Motor neuron (in vitro differentiated cells): ENCODE results near the gene RAB14. TPM values are rescaled to one million over a fixed set of nuclear protein-coding genes. Genes with fewer than 3 reads are reported as not detected.
A peak's percentile ranks its signal among the peaks of the same experiment; 100 is the strongest.

Experiments
- ATAC-seq, 8 experiments: fragments of 200-7000 bp; cut with Tn5 transposase; replicated peaks in 6 of 8; 2 replicates each; pipeline ENCODE4 v1.8.0; 2021; ENCODE audit warnings: mild to moderate bottlenecking in 8 of 8, moderate library complexity in 8 of 8
- H3K27ac ChIP-seq, 2 donors: fragments of 250-450 bp; sonication (Bioruptor Pico); 2 replicates each; pipeline ENCODE4 v1.9.0; 2021; ENCODE audit warnings: antibody characterized with exemption in 2 of 2, mild to moderate bottlenecking in 2 of 2, moderate library complexity in 1 of 2
- H3K4me1 ChIP-seq, 2 donors: fragments of 250-450 bp; sonication (Bioruptor Pico); replicated peaks in 1 of 2; 2 replicates each; pipeline ENCODE4 v1.6.1; 2021; ENCODE audit warnings: antibody characterized with exemption in 2 of 2, mild to moderate bottlenecking in 2 of 2, moderate library complexity in 1 of 2
- H3K4me3 ChIP-seq, 5 donors: fragments of 250-450 bp; sonication (Bioruptor Pico); 2 replicates each; pipeline ENCODE4 v1.9.0; 2021; ENCODE audit warnings: antibody characterized with exemption in 5 of 5, mild to moderate bottlenecking in 5 of 5, moderate library complexity in 4 of 5
- WGBS, 10 experiments: fragments of 450-650 bp; shearing (Covaris generic); methylation state at CpG; one replicate each; pipeline ENCODE4 v1.0.0; 2022; 5-methylcytosine and 5-hydroxymethylcytosine counted together
- in situ Hi-C, 9 experiments: fragments of 400-800 bp; cut with MboI; loops; one replicate each; pipeline ENCODE4 v1.15.0; 2021; ENCODE audit warnings: low sequenced_read_pairs in 9 of 9, low pct_unique_long_range_greater_than_20kb in 2 of 9; ENCODE audit not compliant: unreplicated experiment in 9 of 9
- total RNA-seq, 8 experiments: library from RNA; unstranded; fragments of 300-600 nt; gene quantifications; 2 replicates each; pipeline versions ENCODE4 v1.2.3 to v1.2.4, GENCODE V29; 2022

The RAB14 gene
- 10 to 100 TPM; 21.3 to 56.0 (median 40.7) TPM for total RNA-seq

DNA sequence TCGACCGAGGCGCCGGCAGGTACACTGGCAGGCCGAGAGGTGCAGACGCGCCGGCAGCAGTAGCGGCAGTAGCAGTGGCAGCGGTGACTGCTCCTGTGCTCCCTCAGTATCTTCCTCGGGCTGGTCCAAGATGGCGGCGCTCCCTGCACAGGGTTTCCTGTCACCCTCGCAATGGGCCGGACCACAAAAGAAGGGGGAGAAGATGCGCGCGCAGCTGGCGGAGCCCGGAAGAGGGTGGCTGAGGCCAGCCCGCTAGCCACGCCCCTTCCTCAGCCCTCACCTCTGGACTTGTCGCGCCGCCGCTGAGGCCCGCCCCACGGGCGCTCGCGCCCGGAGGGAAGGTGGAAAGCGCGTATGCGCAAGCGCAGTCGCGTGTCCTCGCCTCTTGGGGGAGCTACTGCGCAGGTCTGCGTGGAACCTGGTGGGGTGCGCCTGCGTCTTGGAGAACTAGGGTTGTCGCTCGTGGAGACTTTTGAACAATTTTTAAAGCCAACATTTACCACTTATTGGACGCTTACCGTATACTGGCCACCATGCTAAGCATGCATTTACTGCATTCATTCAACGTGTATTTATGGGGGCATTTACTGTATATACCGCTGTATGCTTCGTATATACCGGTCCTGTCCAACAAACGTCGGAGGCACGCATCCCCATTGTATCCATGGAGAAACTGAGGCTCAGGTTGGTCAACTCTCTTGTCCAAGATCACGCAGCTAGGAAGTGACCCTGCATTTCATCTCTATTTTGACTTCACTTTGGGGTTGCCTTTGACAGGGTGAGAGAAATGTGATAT, at the start of gene RAB14:
Gene RAB14 (minus strand): TSS at position 132 of the 796 bp plus-strand sequence. CDS start 8,457 bp downstream, outside the sequence.
- 4 to 86% (median 36%) methylated on average over 1 to 22 of the region's 55 CpGs; no CpG with 5 or more reads in 1 of the 10 experiments for WGBS, 10 experiments
- Histone ChIP-seq H3K4me3 (peak within 1 kb of the TSS; percentile 61 to 87 (median 76)), H3K4me1 (peaks cover 26 to 34% of the 10 kb centered on the region in 2 donors), H3K27ac (peak within 1 kb of the TSS; percentile 92 to 97)
- ATAC-seq = peak; percentile 88 to 96 (median 94)
- in situ Hi-C loops = loop anchor here in 6 of 9 experiments (25.0 kb wide), 3 partner anchors 110 to 210 kb away; no protein-coding TSS in a partner anchor

DNA sequence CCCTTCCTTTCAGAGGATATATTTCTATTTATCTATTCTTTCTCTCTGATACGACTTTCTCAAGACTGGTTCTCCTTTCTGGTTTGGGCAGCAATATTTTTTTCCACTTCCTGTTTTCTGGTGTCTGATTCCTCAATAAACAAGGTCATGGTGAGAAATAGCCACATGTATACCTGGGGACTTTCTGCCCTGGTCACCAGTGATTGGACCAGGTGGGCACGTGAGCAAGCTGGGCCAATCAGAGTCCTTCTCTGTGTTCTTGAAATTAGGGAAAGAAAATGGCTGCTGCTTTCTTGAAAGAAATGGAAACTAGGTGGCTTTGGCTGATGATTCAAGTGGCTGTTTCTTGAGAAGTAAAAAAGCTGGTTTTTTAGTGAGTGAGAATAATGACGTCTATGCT, 47.9 kb upstream of the RAB14 start:
- WGBS, 10 experiments = 64 to 96% (median 85%) methylated on average over 2 to 3 of the region's 3 CpGs; no CpG with 5 or more reads in 2 of the 10 experiments
- in situ Hi-C loops = no loop called here
- H3K27ac ChIP-seq = no peak overlapping the region
- no peak overlapping the region for H3K4me3 ChIP-seq
- peaks cover 0 to 5% of the 10 kb centered on the region in 2 donors for H3K4me1 ChIP-seq
- no peak for ATAC-seq

DNA sequence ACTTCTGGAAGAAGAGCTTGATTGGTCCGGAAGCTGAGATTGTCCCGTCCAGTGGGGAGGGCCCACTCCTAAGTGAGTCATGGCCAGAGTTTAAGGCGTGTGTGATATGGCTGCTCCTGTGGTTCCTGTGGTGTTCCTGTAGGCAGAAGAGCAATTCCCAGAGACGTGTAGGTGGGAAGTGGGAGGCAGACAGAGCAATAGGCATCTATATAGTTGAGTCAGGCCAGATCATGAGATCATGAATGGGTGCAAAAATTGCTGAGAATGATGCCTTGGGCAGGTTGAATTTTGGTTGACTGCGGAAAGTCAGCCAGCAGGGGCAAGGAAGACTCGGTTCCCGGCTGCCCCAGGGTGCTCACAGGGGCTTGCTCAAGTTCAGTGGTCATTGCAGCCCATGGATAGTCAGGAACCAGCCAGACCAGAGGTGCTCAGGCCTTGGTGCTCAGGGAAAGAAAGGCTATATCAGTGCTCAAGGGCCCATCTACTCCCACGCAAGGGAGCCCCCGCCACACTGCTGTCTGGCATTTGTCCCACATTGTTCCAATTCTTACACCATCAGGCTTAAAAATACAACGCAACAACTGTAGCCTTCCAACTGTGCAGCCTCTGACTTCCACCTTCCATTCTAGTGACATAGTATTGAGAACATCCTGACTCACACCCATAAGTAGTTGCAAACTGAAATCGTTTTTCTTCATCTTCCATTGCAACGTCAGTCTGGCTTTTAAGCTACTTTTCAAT, 45.3 kb upstream of the RAB14 start:
- H3K4me3 ChIP-seq = no peak overlapping the region
- in situ Hi-C loops = no loop called here
- 6 to 97% (median 63%) methylated on average over 1 to 8 of the region's 12 CpGs for WGBS, 10 experiments
- peak in 2 of 8 experiments; percentile 26 to 36 for ATAC-seq
- no peaks in the 10 kb centered on the region for H3K4me1 ChIP-seq
- H3K27ac ChIP-seq = no peak overlapping the region

DNA sequence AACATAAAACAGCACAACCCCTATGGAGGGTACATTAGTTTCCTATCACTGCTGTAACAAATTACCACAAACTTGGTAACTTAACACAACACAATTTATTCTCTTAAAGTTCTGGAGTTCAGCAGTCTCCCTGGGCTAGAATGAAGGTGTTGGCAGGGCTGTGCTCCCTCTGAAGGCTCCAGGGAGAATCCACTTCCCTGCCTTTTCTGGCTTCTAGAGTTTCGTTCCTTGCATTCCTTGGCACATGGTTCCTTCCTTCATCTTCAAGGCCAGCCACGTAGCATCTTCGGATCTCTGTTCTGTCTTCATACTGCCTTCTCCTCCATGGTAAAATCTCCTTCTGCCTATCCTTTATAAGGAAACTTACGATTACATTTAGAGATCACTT, 41.3 kb upstream of the RAB14 start:
- peaks cover under 1 to 4% of the 10 kb centered on the region in 2 donors for H3K4me1 ChIP-seq
- H3K27ac ChIP-seq = no peak overlapping the region
- WGBS, 10 experiments = 48 to 100% (median 95%) methylated on average over 1 to 4 of the region's 4 CpGs; no CpG with 5 or more reads in 1 of the 10 experiments
- in situ Hi-C loops = no loop called here
- no peak overlapping the region for H3K4me3 ChIP-seq
- no peak for ATAC-seq

DNA sequence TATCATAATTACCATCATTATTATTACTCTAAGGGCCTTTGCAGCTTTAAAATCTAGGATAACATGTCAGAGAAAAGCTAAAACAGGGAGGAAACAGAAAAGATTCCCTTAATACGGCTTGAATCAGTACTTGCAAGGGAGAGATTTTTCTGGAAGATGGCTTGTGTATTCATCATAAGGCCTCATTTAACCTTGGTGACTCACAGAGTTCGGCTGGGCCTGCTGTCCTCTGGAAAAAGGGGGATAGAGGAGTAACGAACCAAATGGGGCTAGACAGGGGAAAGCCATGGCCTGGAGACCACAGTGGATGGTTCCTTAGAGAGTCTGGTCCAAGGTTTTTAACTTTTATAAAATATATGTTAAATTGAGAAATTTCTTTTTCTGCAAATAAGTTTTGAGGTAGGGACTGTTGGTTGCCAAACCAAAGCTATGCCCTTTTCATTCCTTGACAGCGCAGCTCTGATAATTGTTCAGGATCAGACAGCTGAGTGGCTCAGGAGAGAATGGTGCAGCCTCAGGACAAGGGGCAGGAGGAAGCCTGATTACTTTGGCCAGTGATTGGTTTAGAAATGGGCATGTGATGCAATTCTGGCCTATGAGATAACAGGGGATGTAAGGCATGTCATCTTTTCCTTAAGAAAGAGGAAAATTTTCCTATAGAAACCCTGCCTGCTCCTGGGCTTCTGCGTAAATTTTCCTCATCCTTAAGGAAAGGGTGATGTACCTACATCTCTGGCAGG, 40.7 kb upstream of the RAB14 start:
- Histone ChIP-seq H3K27ac (no peak overlapping the region), H3K4me3 (no peak overlapping the region), H3K4me1 (peaks cover 5 to 6% of the 10 kb centered on the region in 2 donors)
- in situ Hi-C loops = no loop called here
- WGBS, 10 experiments = 26 to 100% (median 68%) methylated on average over 1 to 4 of the region's 5 CpGs
- ATAC-seq = no peak

DNA sequence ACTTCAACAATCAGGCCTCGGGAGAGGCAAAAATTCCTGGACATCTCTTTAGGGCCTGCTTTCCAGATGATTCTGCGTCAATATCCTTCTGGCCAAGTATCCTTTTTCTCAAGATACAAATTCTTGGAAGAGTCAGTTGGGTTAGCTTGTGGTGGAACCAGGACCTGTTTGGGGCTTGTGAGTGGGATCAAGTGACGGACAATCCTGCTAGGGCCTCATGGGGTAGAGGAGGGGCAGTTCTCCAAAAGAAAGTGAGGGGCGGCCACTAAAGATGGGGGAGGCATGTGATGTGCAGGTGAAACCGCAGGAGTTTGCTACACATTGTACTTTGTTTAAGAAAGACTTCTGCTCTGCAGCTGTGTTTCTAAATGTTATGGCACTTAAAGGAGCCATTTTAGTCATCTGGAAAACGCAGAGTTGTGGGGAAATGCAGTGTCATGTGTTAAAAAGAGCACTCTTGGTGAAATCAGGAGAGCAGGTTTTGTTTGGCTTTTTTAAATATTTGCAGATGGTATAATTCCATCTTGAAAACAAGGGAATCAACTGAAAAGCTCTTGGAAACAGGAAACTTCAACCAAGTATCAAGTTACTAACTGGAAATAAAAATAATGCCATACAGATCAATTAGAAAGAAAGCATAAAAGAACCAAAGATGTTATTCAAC, 38.9 kb upstream of the RAB14 start:
- in situ Hi-C loops = no loop called here
- Histone ChIP-seq H3K4me3 (no peak overlapping the region), H3K4me1 (peaks cover 5 to 6% of the 10 kb centered on the region in 2 donors), H3K27ac (no peak overlapping the region)
- ATAC-seq = no peak
- 25 to 93% (median 65%) methylated on average over 3 to 6 of the region's 6 CpGs; no CpG with 5 or more reads in 2 of the 10 experiments for WGBS, 10 experiments

DNA sequence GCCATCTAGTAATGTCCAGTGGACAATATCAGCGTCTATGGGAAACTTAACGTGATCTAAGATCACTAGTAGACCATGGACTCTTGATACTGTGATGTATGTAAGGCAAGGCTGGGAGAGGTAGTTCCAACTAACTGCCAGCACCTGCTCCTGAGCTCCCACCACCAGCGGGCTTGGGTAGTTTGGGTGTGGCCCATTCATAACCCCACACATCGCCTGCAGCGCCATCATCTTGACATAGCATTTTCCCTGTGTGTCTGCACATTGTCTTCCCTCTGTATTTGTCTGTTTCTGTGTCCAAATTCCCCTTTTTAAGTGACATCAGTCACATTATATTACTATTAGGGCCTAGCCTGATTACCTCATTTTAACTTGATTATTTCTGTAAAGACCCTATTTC, 38.2 kb upstream of the RAB14 start:
- WGBS, 10 experiments = 89 to 100% (median 95%) methylated on average over 2 to 5 of the region's 5 CpGs; no CpG with 5 or more reads in 4 of the 10 experiments
- H3K27ac ChIP-seq = no peak overlapping the region
- in situ Hi-C loops = no loop called here
- H3K4me3 ChIP-seq = no peak overlapping the region
- no peak for ATAC-seq
- H3K4me1 ChIP-seq = peaks cover 5 to 6% of the 10 kb centered on the region in 2 donors

DNA sequence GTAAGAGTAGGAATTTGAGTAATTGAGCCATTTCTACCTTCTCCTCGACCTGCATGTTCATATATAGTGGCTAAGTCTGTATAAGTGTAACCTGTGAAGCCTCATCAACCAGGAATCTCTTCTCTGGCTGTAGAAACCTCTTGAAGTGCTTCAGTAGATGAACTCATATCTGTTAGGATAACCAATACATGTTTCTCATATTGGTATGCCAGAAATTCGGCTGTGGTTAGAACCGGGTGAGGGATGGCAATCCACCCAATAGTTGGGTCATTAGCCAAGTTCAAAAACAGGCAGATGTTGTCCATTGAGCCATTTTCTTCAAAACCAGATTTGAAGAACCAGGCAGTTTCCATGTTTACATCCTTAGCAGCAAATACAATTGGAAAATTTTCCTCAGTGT, 37.4 kb upstream of the RAB14 start:
- WGBS, 10 experiments = 11 to 89% (median 82%) methylated on average over 1 to 3 of the region's 3 CpGs; no CpG with 5 or more reads in 4 of the 10 experiments
- no peak overlapping the region for H3K27ac ChIP-seq
- in situ Hi-C loops = no loop called here
- H3K4me3 ChIP-seq = no peak overlapping the region
- H3K4me1 ChIP-seq = peaks cover 5 to 10% of the 10 kb centered on the region in 2 donors
- ATAC-seq = no peak

DNA sequence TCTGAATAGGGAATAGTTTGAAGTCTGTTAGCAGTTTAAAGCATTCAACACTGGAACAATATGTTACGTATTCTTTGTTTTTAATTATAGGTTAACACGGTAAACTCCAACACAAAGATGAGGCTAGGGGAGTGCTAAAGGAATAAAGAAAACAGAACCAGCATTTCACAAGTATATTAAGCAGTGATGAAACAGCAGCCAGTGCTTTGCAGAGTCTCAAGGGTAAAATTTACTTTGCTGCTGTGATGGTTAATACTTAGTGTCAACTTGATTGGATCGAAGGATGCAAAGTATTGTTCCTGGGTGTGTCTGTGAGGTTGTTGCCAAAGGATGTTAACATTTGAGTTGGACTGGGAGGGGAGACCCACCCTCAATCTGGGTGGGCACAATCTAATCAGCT, 36.2 kb upstream of the RAB14 start:
- H3K4me3 ChIP-seq = no peak overlapping the region
- peaks cover 11 to 18% of the 10 kb centered on the region in 2 donors for H3K4me1 ChIP-seq
- H3K27ac ChIP-seq = no peak overlapping the region
- in situ Hi-C loops = no loop called here
- ATAC-seq = peak in 1 of 8 experiments; percentile 31
- 0 to 100% (median 50%) methylated on average over 1 to 3 of the region's 3 CpGs; no CpG with 5 or more reads in 2 of the 10 experiments for WGBS, 10 experiments

DNA sequence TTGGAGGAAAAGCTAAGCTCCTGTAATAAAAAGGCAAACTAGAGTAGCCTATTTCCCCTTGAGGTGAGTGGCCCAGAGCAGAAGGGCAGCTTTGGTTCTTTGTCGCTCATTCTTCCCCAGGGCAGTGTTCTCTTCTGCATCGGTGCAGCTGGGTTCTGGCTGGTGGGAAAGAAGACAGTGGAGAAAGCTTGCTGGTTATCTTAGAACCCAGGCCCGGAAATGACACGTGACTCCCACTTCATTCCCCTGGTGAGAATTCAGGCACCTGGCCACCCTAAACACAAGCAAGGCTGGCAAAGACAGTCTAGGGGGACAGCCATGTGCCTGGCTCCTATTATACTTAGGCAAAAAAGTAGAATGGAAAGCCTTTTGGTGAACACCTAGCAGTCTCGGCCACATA, 33.8 kb upstream of the RAB14 start:
- 83 to 100% (median 96%) methylated on average over 1 to 5 of the region's 5 CpGs; no CpG with 5 or more reads in 4 of the 10 experiments for WGBS, 10 experiments
- in situ Hi-C loops = no loop called here
- Histone ChIP-seq H3K27ac (no peak overlapping the region), H3K4me3 (no peak overlapping the region), H3K4me1 (peaks cover 11 to 18% of the 10 kb centered on the region in 2 donors)
- ATAC-seq = no peak

DNA sequence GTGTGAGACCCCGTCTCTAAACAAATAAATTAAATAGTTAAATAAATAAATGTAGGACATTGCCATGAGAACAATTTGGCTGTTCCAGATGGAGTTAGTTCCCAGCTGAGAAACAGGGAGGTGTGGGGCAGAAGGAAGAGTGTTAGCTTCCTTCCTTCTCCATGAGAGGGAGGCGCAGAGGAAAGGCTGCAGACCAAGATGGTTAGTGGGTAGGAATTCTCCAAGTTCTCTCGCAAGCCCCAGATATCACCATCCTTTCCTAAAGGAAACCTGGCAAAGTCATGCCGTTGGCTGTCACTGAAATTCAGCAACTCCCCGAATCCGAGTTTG, 33.1 kb upstream of the RAB14 start:
- H3K4me1 ChIP-seq = peaks cover 11 to 18% of the 10 kb centered on the region in 2 donors
- in situ Hi-C loops = no loop called here
- H3K4me3 ChIP-seq = no peak overlapping the region
- no peak for ATAC-seq
- H3K27ac ChIP-seq = no peak overlapping the region
- whole genome bisulfite sequencing, 10 experiments = 75 to 100% (median 83%) methylated on average over 1 to 5 of the region's 6 CpGs; no CpG with 5 or more reads in 1 of the 10 experiments
